22Rv1 (cell line): ENCODE data around the gene L3MBTL4.

Source experiments
- CTCF ChIP-seq: fragments of 450-650 bp; IDR thresholded peaks from 2 replicates; pipeline ENCODE4 v1.5.1; 2017; ENCODE audit warnings: mild to moderate bottlenecking
- ZFX ChIP-seq: fragments of 450-650 bp; IDR thresholded peaks from 2 replicates; pipeline ENCODE4 v1.6.1; 2017; ENCODE audit warnings: antibody characterized with exemption, borderline replicate concordance

GRCh38 chr18:6058941-6059340 lies 355.8 kb downstream of the L3MBTL4 start:
- no peak for TF ChIP-seq CTCF
- no peak for TF ChIP-seq ZFX
